T-helper 1 cell treated with Interleukin-12 subunit alpha and Interleukin-12 subunit beta and Interleukin-4 antibody, amounts not matched to agents 30 ng/mL and 1 ng/mL, for 36 hours (primary cell): ENCODE data around the gene NEUROG1. TPM values are rescaled to one million over a fixed set of nuclear protein-coding genes. Genes with fewer than 3 reads are reported as not detected.

Experiments
- total RNA-seq: library from RNA; stranded (reverse); gene quantifications from 2 replicates; pipeline ENCODE4 v1.2.3, GENCODE V29; 2022

The NEUROG1 gene
- total RNA-seq, 1 donor from 2014 or later, result not detected

Other genes with a start within 250 kb of the NEUROG1 start
- 304 and 306 TPM in 2 replicates for gene MACROH2A1, start 136.7 kb downstream of the NEUROG1 start, total RNA-seq
- not detected in 2 replicates for gene DCANP1, start 88.6 kb downstream of the NEUROG1 start, total RNA-seq
- not detected in 2 replicates for gene TIFAB, start 83.6 kb downstream of the NEUROG1 start, total RNA-seq
- not detected in 2 replicates for gene CXCL14, start 43.0 kb upstream of the NEUROG1 start, total RNA-seq